GM21723 (cell line): ENCODE data around the gene RXFP2.
A peak's percentile ranks its signal among the peaks of the same experiment; 100 is the strongest.

Experiments used
- ATAC-seq: cut with Tn5 transposase; IDR thresholded peaks from one replicate; pipeline ENCODE4 v1.9.1; 2021; ENCODE audit warnings: mild to moderate bottlenecking, moderate library complexity; ENCODE audit not compliant: unreplicated experiment

Gene RXFP2

GRCh38 chr13:31824705-31825517 is 85.6 kb downstream of the RXFP2 start:
- ATAC-seq: no peak

DNA sequence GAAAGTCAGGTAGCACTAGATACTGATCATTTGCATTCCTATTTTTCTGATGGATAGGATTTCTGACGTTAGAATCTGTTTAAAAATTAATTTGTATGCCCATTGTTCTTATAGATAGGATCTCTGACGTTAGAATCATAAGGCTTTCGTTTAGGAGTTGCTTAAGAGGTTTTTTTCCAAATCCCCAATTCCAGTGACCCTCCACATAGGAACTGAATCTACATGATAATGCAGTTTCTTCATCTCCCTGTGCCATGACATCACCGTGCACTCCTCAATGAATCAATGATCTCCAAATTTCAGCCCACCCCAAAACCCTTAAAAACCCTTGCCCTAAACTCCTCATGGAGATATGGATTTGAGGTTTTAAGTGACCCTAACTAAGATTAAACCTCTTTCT is 87.2 kb downstream of the RXFP2 start:
- ATAC-seq: no peak

DNA sequence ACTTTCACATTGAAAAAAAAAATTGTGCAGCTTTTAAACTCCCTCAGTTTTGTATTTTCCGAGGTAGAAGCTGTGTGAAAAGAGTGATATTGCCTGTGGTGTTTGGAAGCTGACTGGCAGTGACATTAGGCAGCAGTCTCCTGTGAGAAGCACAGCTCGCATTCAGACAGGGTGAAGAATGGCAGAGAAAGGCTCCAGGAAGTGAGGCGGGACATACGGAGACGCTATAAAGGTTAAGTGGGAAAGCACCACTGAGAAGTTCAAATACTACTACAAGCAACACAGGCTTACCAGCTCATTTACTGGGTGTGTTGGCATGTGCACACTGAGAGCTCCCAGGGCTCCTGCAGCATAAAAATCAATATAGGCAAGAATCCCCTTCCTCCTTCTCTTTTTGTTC is 88.4 kb downstream of the RXFP2 start:
- ATAC-seq: no peak

DNA sequence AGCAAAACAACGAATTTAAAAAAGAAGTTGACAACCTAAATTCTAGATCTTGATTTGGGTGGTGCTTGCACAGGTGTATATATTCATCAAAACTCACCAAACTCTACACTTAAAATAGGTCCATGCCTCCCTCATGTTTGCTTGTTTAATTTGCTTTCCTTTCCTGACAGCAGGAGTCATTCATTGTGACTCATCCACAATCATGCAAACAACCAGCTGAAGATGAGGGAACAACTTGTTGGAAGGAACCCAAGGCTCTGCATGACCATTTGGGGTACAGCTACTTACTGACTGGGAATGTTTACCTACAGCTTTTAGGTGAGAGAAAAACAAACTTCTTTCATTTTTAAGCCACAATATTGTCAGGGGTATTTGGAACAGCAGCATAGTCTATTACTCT is 96.6 kb downstream of the RXFP2 start:
- no peak for ATAC-seq

DNA sequence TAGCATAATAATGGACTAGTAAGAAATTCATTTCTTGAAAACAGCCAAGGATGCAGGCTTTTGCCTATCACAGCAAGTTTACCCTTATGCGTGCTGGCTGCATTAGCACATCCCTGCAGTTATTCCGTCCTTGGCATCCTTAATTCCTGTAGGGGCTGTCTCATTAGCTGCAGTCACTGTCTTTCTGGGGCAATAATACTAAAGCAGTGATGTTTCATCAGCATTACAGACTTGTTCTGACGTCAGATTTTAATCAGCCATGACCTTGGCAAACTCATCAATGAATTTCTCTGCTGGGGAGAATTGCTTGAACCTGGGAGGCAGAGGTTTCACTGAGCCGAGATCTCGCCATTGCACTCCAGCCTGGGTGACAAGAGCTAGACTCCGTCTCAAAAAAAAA is 103.7 kb downstream of the RXFP2 start:
- no peak for ATAC-seq

GRCh38 chr13:31846182-31846938 is 107.0 kb downstream of the RXFP2 start:
- peak; percentile 99 for ATAC-seq

DNA sequence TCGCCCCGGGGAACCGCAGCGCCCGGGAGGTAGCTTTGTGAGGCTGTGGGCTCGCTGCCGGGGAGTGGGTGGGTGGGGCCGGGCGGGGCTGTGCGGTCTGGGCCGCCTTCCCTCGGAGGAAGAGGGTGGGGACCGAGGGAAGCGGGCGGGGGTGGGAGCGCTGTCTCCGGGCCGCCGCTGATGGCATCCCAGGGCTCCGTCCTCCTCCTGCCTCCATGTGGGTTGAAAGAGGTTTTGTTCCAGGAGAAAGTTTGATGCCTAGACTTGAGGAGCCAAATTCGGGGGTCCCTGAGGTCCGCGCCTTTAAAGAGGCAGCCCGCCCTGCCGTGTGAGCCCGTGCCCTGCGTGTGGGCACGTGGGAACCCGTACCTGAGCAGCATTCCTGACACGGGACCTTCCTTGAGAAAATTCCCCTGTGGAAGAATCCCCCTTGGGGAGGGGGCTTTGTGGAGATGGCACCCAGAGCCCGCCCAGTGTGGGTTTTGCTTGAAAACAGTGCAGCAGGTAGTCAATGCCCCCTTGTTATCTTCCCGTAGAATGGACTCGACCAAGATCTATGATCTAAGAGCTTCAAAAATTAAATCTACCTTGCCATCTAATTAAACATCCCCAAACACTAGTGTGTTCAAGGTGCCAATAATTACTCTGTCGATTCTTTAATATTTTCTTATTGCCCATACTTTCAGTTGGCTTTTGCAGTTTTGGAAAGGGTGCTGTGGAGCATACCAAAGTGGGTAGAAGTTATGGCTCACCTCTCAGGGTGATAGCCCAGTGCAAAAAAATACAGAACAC is 107.8 kb downstream of the RXFP2 start:
- peak; percentile 10 for ATAC-seq

- no peak for ATAC-seq
These were observed 109.3 kb downstream of the RXFP2 start for GRCh38 chr13:31848621-31849020.

DNA sequence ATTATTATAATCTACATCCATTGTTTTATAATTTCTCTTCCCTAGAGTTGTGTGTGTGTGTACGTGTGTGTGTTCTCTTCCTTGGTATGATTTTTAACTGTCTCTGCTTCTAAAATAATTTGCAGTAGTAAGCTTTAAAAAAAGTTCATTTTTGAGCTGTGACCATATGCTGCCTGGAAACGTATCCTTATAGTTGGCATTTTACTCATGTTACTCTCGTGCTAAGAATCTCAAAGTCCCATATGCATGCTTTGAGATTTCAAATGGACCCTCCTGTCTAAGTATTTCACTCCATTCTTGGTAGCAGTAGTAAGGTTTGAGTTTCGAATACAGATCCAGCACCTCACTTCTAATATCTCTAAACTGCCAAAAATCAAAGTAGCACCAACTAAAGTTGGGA is 109.9 kb downstream of the RXFP2 start:
- ATAC-seq: no peak

- ATAC-seq: no peak
These were observed 110.8 kb downstream of the RXFP2 start for GRCh38 chr13:31850041-31850555.

- no peak for ATAC-seq
These were observed 111.9 kb downstream of the RXFP2 start for GRCh38 chr13:31851216-31851615.
